ENCODE data around the gene SMIM33.
"Not testable (repeated sequence)": the region's sequence is repeated elsewhere in the genome, so short reads cannot be mapped to it uniquely, and the experiment has no call there.

DNA sequence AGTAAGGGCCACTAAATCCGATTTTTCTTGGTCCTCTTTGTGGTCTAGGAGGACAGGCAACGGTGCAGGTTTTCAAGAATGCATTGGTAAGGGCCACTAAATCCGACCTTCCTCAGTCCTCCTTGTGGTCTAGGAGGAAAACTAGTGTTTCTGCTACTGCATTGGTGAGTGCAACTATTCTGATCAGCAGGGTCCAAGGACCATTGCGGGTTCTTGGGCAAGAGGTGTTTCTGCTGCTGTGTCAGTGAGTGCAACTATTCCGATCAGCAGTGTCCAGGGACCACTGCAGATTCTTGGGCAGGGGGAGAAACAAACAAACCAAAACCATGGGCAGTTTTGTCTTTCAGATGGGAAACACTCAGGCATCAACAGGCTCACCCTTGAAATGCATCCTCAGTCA is 33.9 kb downstream of the SMIM33 start:
- TF ChIP-seq, protein P1, sequence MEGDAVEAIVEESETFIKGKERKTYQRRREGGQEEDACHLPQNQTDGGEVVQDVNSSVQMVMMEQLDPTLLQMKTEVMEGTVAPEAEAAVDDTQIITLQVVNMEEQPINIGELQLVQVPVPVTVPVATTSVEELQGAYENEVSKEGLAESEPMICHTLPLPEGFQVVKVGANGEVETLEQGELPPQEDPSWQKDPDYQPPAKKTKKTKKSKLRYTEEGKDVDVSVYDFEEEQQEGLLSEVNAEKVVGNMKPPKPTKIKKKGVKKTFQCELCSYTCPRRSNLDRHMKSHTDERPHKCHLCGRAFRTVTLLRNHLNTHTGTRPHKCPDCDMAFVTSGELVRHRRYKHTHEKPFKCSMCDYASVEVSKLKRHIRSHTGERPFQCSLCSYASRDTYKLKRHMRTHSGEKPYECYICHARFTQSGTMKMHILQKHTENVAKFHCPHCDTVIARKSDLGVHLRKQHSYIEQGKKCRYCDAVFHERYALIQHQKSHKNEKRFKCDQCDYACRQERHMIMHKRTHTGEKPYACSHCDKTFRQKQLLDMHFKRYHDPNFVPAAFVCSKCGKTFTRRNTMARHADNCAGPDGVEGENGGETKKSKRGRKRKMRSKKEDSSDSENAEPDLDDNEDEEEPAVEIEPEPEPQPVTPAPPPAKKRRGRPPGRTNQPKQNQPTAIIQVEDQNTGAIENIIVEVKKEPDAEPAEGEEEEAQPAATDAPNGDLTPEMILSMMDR (IDR thresholded peaks at IDR 0.05), result not testable (repeated sequence)
- not testable (repeated sequence) for TF ChIP-seq POLR2AphosphoS5, POLR2A, EP300 (IDR thresholded peaks at IDR 0.05)
